ENCODE results near the gene PALLD. TPM values are rescaled to one million over a fixed set of nuclear protein-coding genes. Genes with fewer than 3 reads are reported as not detected.
A peak's percentile ranks its signal among the peaks of the same experiment; 100 is the strongest.

The PALLD gene
- polyA plus RNA-seq, 3 donors, result 6.1 to 11.8 (median 9.9) TPM

GRCh38 chr4:168722391-168722790, 225.5 kb downstream of the PALLD start:
- Mint-ChIP-seq H3K4me3 (no peak overlapping the region), H3K4me1 (peaks cover 47% of the 10 kb centered on the region), H3K27me3 (ENCODE audit: low read depth in 3 of 3) (peaks cover 0 to 4% (median 0%) of the 10 kb centered on the region in 3 donors), H3K9me3 (peaks cover 0 to 3% (median under 1%) of the 10 kb centered on the region in 7 donors), H3K27ac (peak overlapping the region in 3 of 7 donors; percentile 59 to 82 (median 77)), H3K36me3 (no peaks in the 10 kb centered on the region)
- intact Hi-C loops (cut with micrococcal nuclease), result loop anchor here (5.0 to 10.0 kb wide), 3 partner anchors 72 to 160 kb away; no protein-coding TSS in a partner anchor
- H3K27ac ChIP-seq (ENCODE audit: low read depth in 1 of 2, low read length in 2 of 2), result no peak overlapping the region
- no peak for DNase-seq
- peaks cover 39 to 51% of the 10 kb centered on the region in 2 donors for H3K4me1 ChIP-seq (ENCODE audit: control insufficient read depth in 1 of 2, insufficient read depth in 2 of 2, low read length in 2 of 2)
- no peak overlapping the region for H3K9ac ChIP-seq (ENCODE audit: insufficient read depth, low read length, poor library complexity, severe bottlenecking)
- H3K27me3 ChIP-seq (ENCODE audit: control insufficient read depth in 2 of 2, insufficient read depth in 2 of 2, low read length in 2 of 2), result no peaks in the 10 kb centered on the region
- H3K79me2 ChIP-seq (ENCODE audit: insufficient read depth, low read length), result no peaks in the 10 kb centered on the region
- no peak overlapping the region for H3K4me2 ChIP-seq (replicated peaks; ENCODE audit: extremely low read depth, low read length, poor library complexity, severe bottlenecking)
- no peak for TF ChIP-seq CTCF (IDR thresholded peaks at IDR 0.05)
- no peaks in the 10 kb centered on the region for H3K36me3 ChIP-seq (replicated peaks in 1 of 2; ENCODE audit: control insufficient read depth in 1 of 2, insufficient read depth in 2 of 2, low read length in 2 of 2)
- no peak overlapping the region for H2AFZ ChIP-seq (ENCODE audit: insufficient read depth, low read depth, low read length, poor library complexity, severe bottlenecking)
- 0% methylated on average over 1 of the region's 2 CpGs for WGBS (ENCODE audit: insufficient coverage)
- H3K9me3 ChIP-seq (replicated peaks in 1 of 2; ENCODE audit: control insufficient read depth in 1 of 2, insufficient read depth in 1 of 2, low read length in 2 of 2), result no peaks in the 10 kb centered on the region
- no peaks in the 10 kb centered on the region for H4K20me1 ChIP-seq (ENCODE audit: insufficient read depth, low read length)
- no peak overlapping the region for H3K4me3 ChIP-seq (replicated peaks in 1 of 3; ENCODE audit: low read depth in 2 of 3, low read length in 3 of 3)

DNA sequence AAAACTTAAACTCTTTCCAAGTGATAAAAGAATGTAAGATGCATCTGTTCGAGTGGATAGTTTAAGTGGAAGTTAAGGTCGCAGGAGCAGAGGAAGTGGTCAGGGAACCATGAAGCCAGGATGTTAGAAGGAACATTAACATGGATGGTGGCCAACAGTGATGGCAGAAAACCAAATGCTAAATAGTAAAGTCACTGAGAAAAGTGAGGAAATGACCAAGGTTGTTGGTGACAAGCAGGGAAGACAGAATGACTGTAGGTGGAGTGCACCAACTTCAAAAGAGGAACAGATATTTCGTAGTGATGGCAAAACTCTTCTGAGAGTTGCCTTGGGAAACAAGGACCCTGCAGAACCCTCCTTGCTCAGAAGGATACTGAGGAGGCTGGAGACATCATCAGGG, 226.2 kb downstream of the PALLD start:
- H3K4me1 Mint-ChIP-seq, result peaks cover 45% of the 10 kb centered on the region

More for the DNA sequence above, 226.2 kb downstream of the PALLD start:
- Mint-ChIP-seq H3K4me3 (peak overlapping the region; percentile 0 to 58), H3K9me3 (peaks cover 0 to 6% (median 2%) of the 10 kb centered on the region in 7 donors), H3K36me3 (no peaks in the 10 kb centered on the region), H3K27me3 (ENCODE audit: low read depth in 3 of 3) (peaks cover 0 to 4% (median 0%) of the 10 kb centered on the region in 3 donors), H3K27ac (peak overlapping the region in 6 of 7 donors; percentile 48 to 82 (median 74))
- no peaks in the 10 kb centered on the region for H3K9me3 ChIP-seq (replicated peaks in 1 of 2; ENCODE audit: control insufficient read depth in 1 of 2, insufficient read depth in 1 of 2, low read length in 2 of 2)
- H3K4me3 ChIP-seq (replicated peaks in 1 of 3; ENCODE audit: low read depth in 2 of 3, low read length in 3 of 3), result peak overlapping the region in 1 of 3 experiments; percentile 4
- no peaks in the 10 kb centered on the region for H3K79me2 ChIP-seq (ENCODE audit: insufficient read depth, low read length)
- intact Hi-C loops (cut with micrococcal nuclease), result loop anchor here (5.0 to 10.0 kb wide), 3 partner anchors 72 to 159 kb away; no protein-coding TSS in a partner anchor
- no peak for TF ChIP-seq CTCF (IDR thresholded peaks at IDR 0.05)
- peak; percentile 30 to 58 (median 49) for DNase-seq
- no peak overlapping the region for H3K27ac ChIP-seq (ENCODE audit: low read depth in 1 of 2, low read length in 2 of 2)
- H3K9ac ChIP-seq (ENCODE audit: insufficient read depth, low read length, poor library complexity, severe bottlenecking), result no peak overlapping the region
- no peaks in the 10 kb centered on the region for H3K27me3 ChIP-seq (ENCODE audit: control insufficient read depth in 2 of 2, insufficient read depth in 2 of 2, low read length in 2 of 2)
- 0% methylated on average over 3 of the region's 3 CpGs for WGBS (ENCODE audit: insufficient coverage)
- H2AFZ ChIP-seq (ENCODE audit: insufficient read depth, low read depth, low read length, poor library complexity, severe bottlenecking), result no peak overlapping the region
- H3K4me2 ChIP-seq (replicated peaks; ENCODE audit: extremely low read depth, low read length, poor library complexity, severe bottlenecking), result peak overlapping the region; percentile 20
- peaks cover 39 to 51% of the 10 kb centered on the region in 2 donors for H3K4me1 ChIP-seq (ENCODE audit: control insufficient read depth in 1 of 2, insufficient read depth in 2 of 2, low read length in 2 of 2)
- no peaks in the 10 kb centered on the region for H3K36me3 ChIP-seq (replicated peaks in 1 of 2; ENCODE audit: control insufficient read depth in 1 of 2, insufficient read depth in 2 of 2, low read length in 2 of 2)
- no peaks in the 10 kb centered on the region for H4K20me1 ChIP-seq (ENCODE audit: insufficient read depth, low read length)

All from CD14-positive monocyte (primary cell).